ENCODE data around the gene GRAMD4.

The GRAMD4 gene

GRCh38 chr22:46581538-46582244 is 38.5 kb upstream of the GRAMD4 start:
- TF ChIP-seq TAF1 (IDR thresholded peaks at IDR 0.05; ENCODE audit: borderline replicate concordance, insufficient read depth, low read length), result no peak

GRCh38 chr22:46582281-46582933 is 37.8 kb upstream of the GRAMD4 start:
- TF ChIP-seq FOXP2 (optimal IDR thresholded peaks at IDR 0.05; ENCODE audit: borderline replicate concordance, extremely low read depth, extremely low read length, insufficient read depth) (no peak), REST (IDR thresholded peaks at IDR 0.05; ENCODE audit: insufficient read depth in 1 of 2, low read depth in 2 of 2, low read length in 2 of 2) (no peak), TAF1 (IDR thresholded peaks at IDR 0.05; ENCODE audit: borderline replicate concordance, insufficient read depth, low read length) (no peak), POLR2AphosphoS5 (IDR thresholded peaks at IDR 0.05; ENCODE audit: low read depth, low read length) (no peak), SIN3A (IDR thresholded peaks at IDR 0.05; ENCODE audit: borderline replicate concordance, insufficient read depth, low read length) (no peak)

GRCh38 chr22:46583571-46583970 is 36.6 kb upstream of the GRAMD4 start:
- TF ChIP-seq REST (IDR thresholded peaks at IDR 0.05; ENCODE audit: insufficient read depth in 1 of 2, low read depth in 2 of 2, low read length in 2 of 2), result no peak
- TF ChIP-seq POLR2AphosphoS5 (IDR thresholded peaks at IDR 0.05; ENCODE audit: low read depth, low read length), result no peak
- no peak for TF ChIP-seq TAF1 (IDR thresholded peaks at IDR 0.05; ENCODE audit: borderline replicate concordance, insufficient read depth, low read length)
- no peak for TF ChIP-seq FOXP2 (optimal IDR thresholded peaks at IDR 0.05; ENCODE audit: borderline replicate concordance, extremely low read depth, extremely low read length, insufficient read depth)
- TF ChIP-seq SIN3A (IDR thresholded peaks at IDR 0.05; ENCODE audit: borderline replicate concordance, insufficient read depth, low read length), result no peak

GRCh38 chr22:46584081-46584921 is 35.9 kb upstream of the GRAMD4 start:
- TF ChIP-seq FOXP2 (optimal IDR thresholded peaks at IDR 0.05; ENCODE audit: borderline replicate concordance, extremely low read depth, extremely low read length, insufficient read depth), result no peak
- TF ChIP-seq REST (IDR thresholded peaks at IDR 0.05; ENCODE audit: insufficient read depth in 1 of 2, low read depth in 2 of 2, low read length in 2 of 2), result no peak
- TF ChIP-seq SIN3A (IDR thresholded peaks at IDR 0.05; ENCODE audit: borderline replicate concordance, insufficient read depth, low read length), result no peak
- no peak for TF ChIP-seq POLR2AphosphoS5 (IDR thresholded peaks at IDR 0.05; ENCODE audit: low read depth, low read length)
- TF ChIP-seq TAF1 (IDR thresholded peaks at IDR 0.05; ENCODE audit: borderline replicate concordance, insufficient read depth, low read length), result no peak

- TF ChIP-seq SIN3A (IDR thresholded peaks at IDR 0.05; ENCODE audit: borderline replicate concordance, insufficient read depth, low read length) (no peak), POLR2AphosphoS5 (IDR thresholded peaks at IDR 0.05; ENCODE audit: low read depth, low read length) (no peak), TAF1 (IDR thresholded peaks at IDR 0.05; ENCODE audit: borderline replicate concordance, insufficient read depth, low read length) (no peak)
Observed at GRCh38 chr22:46585340-46586122, 34.7 kb upstream of the GRAMD4 start.

Data from PFSK-1 (cell line).